Nephron progenitor cell (in vitro differentiated cells): Measurements from ENCODE around the gene CCNE1.

Experiments used
- DNase-seq: peaks from one replicate; pipeline ENCODE4 v3.0.0; 2021
- H3K27ac Mint-ChIP-seq: 2 replicates; pipeline ENCODE4 v1.8.0; 2021; ENCODE audit warnings: mild to moderate bottlenecking, moderate library complexity, mixed read lengths
- H3K27me3 Mint-ChIP-seq: 2 replicates; pipeline ENCODE4 v1.8.0; 2021; ENCODE audit warnings: mild to moderate bottlenecking, low read depth, mixed read lengths; ENCODE audit not compliant: poor library complexity
- H3K36me3 Mint-ChIP-seq: 2 replicates; pipeline ENCODE4 v1.8.0; 2021; ENCODE audit warnings: low read depth, mixed read lengths
- H3K4me1 Mint-ChIP-seq: 2 replicates; pipeline ENCODE4 v1.8.0; 2021; ENCODE audit warnings: mixed read lengths
- H3K4me3 Mint-ChIP-seq: 2 replicates; pipeline ENCODE4 v1.8.0; 2021; ENCODE audit warnings: mild to moderate bottlenecking, moderate library complexity, mixed read lengths
- H3K9me3 Mint-ChIP-seq: 2 replicates; pipeline ENCODE4 v1.8.0; 2021; ENCODE audit warnings: mild to moderate bottlenecking, moderate library complexity, mixed read lengths
- TF ChIP-seq, protein P1 (sequence below): fragments of 200-600 bp; sonication (generic); IDR thresholded peaks from 2 replicates; pipeline ENCODE4 v1.5.0; 2021; ENCODE audit warnings: antibody characterized with exemption

Gene CCNE1

DNA sequence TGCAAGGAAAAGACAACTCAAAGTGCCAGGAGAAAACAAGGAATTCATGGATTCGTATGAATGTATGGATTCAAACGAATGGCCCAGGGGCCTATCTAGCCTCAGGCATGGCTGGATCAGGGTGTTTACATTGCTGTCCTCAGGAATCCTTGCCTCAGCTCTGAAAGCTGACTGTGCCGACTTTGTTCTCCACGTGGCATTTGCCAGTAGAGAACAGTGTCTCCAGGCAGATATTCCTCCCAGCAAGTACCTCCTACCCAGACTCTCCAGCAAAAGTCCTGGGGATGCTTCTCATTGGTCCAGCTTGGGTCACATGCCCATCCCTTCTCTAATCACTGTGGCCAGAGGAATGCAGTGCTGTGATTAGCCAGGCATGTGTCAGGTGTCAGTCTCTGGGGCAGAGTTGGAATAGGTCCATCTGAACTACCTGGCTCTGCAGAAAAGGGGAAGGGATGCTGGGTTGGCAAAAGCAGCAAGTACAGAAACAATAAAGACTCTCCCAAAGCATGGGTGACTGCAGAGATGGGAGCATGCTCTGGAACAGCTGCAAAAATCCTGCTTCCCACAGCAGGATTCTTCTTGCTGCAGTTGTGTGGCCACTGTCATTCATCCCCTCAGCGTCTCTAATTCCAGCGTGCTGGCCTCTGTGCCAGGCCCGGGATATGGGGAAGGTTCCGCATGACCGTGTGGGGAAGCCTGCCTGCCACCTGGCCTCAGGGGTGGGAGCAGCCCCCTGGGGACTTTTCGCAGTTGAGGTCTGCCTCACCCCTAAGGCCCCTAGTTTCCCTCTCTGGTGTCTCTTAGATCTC lies 30.0 kb downstream of the CCNE1 start:
- H3K27ac Mint-ChIP-seq = no peak overlapping the region
- H3K4me1 Mint-ChIP-seq = peaks cover 40% of the 10 kb centered on the region
- peaks cover 13% of the 10 kb centered on the region for H3K27me3 Mint-ChIP-seq
- H3K4me3 Mint-ChIP-seq = peak overlapping the region; percentile 55
- TF ChIP-seq, protein P1, sequence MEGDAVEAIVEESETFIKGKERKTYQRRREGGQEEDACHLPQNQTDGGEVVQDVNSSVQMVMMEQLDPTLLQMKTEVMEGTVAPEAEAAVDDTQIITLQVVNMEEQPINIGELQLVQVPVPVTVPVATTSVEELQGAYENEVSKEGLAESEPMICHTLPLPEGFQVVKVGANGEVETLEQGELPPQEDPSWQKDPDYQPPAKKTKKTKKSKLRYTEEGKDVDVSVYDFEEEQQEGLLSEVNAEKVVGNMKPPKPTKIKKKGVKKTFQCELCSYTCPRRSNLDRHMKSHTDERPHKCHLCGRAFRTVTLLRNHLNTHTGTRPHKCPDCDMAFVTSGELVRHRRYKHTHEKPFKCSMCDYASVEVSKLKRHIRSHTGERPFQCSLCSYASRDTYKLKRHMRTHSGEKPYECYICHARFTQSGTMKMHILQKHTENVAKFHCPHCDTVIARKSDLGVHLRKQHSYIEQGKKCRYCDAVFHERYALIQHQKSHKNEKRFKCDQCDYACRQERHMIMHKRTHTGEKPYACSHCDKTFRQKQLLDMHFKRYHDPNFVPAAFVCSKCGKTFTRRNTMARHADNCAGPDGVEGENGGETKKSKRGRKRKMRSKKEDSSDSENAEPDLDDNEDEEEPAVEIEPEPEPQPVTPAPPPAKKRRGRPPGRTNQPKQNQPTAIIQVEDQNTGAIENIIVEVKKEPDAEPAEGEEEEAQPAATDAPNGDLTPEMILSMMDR = no peak
- no peaks in the 10 kb centered on the region for H3K36me3 Mint-ChIP-seq
- H3K9me3 Mint-ChIP-seq = no peaks in the 10 kb centered on the region
- peak; percentile 20 for DNase-seq

DNA sequence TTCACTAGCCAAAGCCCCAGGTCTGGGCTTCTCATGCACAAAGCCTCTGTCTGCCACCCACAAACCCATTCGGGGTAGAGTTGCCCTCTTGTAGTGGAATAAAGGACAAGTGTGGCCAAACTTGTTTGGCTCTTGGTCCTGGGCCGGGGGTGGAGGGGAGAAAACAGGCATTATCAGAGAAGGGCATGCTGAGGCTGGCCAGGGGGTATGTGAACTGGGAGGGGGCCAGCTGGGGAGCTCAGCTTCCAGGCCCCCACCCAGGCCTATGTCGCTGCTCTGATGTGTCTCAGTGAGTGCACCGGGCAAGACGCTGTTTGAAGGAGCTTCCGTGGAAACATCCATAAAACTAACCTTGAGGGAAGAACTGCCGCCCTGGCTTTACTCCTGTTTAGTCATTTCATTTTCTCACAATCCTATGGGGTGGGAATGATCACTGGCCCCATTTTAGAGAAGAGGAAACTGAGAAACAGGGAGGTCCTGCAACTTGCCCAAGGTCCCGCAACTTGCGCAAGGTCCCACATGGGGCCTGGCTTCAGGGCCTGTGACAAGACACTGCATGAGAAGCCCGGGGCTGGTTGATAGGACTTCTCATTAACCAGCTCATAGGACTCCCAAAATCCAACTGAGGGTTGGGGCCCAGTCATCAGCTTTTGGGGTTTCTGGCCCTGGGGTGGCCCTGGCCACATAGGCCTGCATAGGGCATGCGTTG lies 30.8 kb downstream of the CCNE1 start:
- no peak for DNase-seq

DNA sequence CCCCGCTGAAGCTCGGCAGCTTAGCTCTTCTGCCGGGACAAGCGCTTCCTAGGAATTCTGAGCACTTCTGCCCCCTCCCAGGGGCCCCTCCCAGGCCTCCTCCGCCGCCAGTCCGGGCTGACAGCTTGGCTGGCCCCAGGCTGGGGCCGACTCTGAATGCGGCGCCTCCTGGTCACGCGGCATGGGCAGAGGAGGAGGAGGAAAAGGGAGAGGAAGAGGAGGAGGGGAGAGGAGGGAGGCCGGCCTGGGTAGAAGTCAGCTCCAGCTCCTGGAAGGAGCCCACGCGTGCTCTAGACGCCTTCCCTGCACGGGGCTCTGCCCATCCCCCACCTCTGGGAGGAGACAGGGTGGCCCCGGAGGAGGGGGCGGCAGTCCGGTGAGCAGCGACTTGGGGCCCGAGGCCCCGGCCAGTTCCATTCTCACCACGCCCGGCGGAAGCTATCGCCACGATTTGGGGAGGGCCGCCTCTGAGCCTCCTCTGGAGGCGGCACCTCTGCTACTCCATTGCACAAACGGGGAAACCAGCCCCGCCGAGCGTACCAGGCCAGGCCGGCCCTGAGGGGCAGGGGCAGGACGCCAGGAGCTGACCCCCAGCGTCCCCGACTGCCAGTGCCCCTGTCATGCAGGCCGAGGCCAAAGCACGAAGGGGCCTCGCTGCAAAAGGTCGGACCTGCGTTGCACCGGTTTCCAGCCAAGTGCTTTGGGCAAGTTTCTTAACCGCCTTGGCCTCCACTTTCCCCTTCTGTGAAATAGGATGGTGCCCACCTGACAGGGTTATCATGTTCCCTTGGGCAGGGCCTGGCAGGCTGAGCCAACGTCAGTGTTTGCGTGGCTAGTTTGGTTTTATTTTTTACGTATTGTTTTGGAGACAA lies 31.6 kb downstream of the CCNE1 start:
- H3K9me3 Mint-ChIP-seq = no peaks in the 10 kb centered on the region
- TF ChIP-seq, protein P1 = no peak
- H3K27me3 Mint-ChIP-seq = peaks cover 10% of the 10 kb centered on the region
- H3K4me3 Mint-ChIP-seq = peak overlapping the region; percentile 76
- peaks cover 45% of the 10 kb centered on the region for H3K4me1 Mint-ChIP-seq
- no peak overlapping the region for H3K27ac Mint-ChIP-seq
- no peaks in the 10 kb centered on the region for H3K36me3 Mint-ChIP-seq
- peak; percentile 61 for DNase-seq

More for the DNA sequence above, 30.8 kb downstream of the CCNE1 start:
- H3K4me3 Mint-ChIP-seq = peak overlapping the region; percentile 54
- no peaks in the 10 kb centered on the region for H3K9me3 Mint-ChIP-seq
- H3K4me1 Mint-ChIP-seq = peaks cover 40% of the 10 kb centered on the region
- no peak overlapping the region for H3K27ac Mint-ChIP-seq
- H3K36me3 Mint-ChIP-seq = no peaks in the 10 kb centered on the region
- TF ChIP-seq, protein P1 = no peak
- H3K27me3 Mint-ChIP-seq = peaks cover 16% of the 10 kb centered on the region

DNA sequence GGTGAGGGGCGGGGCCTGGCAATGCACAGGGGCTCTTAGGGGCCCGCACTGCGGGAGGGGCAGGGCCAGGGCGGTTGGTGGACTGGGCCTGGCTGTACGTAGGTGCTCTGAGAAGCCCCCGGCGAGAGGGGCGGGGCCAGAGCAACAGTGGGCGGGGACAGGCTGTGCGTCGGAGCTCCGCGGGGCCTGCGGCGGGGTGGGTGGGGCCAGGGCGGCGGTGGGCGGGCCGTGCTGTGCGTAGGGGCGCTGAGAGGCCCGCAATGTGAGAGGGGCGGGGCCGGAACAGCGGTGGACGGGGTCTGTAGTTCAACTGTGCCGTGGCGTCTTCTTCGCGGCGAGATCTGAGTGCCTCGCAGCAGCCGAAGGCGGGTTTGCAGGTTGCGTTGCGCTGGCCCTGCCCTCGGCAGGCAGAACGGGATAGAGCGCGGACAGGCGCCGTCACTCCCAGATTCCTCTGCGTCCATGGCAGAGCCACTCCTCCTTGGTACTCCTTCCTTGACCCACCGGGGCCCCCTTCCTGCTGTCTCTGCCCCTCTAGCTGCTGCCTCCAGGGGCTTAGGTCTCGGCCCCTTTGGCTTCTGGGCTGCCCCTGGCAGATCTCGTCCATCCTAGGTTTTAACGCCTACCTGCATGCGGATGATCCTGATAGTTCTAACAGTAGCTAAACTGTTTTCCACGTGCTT lies 33.2 kb downstream of the CCNE1 start:
- Mint-ChIP-seq H3K27me3 (peaks cover 11% of the 10 kb centered on the region), H3K27ac (peak overlapping the region; percentile 96), H3K36me3 (no peaks in the 10 kb centered on the region), H3K4me3 (peak overlapping the region; percentile 92), H3K4me1 (peaks cover 56% of the 10 kb centered on the region), H3K9me3 (no peaks in the 10 kb centered on the region)
- TF ChIP-seq, protein P1 = no peak
- peak; percentile 99 for DNase-seq

DNA sequence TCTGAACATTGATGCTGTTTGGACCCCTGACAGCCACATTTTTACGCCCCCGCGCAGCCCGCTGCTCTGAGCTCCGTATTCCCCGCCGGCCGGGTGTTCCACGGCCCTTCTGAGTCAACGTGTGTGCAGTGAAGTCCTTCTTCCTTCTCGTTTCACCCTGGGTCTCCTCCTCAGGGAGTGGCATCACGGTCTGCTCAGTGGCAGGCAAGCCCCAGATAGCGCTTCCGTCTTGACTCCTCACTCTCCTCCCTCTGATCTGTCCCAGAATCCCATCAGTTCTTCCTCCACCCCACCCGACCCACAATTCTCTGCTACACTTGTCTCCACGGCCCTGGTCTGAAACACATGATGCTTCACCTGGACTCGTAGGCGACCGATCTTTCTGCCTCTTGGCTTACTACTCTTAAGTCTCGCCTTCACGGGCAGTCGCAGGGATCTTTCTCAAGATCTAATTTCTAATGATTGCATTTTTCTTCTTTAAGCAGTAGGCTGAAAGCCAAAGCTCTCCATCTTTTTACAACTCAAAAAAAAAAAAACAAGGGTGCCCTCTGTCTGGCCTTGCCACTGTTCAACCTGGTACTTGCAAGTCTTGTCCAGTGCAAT lies 33.9 kb downstream of the CCNE1 start:
- Mint-ChIP-seq H3K36me3 (no peaks in the 10 kb centered on the region), H3K9me3 (no peaks in the 10 kb centered on the region), H3K4me3 (peak overlapping the region; percentile 92), H3K27me3 (peaks cover 17% of the 10 kb centered on the region), H3K4me1 (peaks cover 50% of the 10 kb centered on the region), H3K27ac (peak overlapping the region; percentile 96)
- TF ChIP-seq, protein P1 = no peak
- no peak for DNase-seq
